Stimulated activated naive CD8-positive, alpha-beta T cell treated with anti-CD3 and anti-CD28 coated beads, Interleukin-15, amount 100 ng/mL, for 72 hours (primary cell): Measurements from ENCODE around the gene VEGFA.
A peak's percentile ranks its signal among the peaks of the same experiment; 100 is the strongest.

Source experiments
- ATAC-seq: fragments of 150-1000 bp; cut with Tn5 transposase; 2 replicates; pipeline ENCODE4 v1.10.0; 2021; ENCODE audit warnings: mild to moderate bottlenecking, moderate library complexity
- DNase-seq, 2 donors: peaks; one replicate each; pipeline ENCODE4 v3.0.0; 2021 to 2022
- H3K27ac Mint-ChIP-seq, 2 donors: one replicate each; pipeline ENCODE4 v1.8.0; 2022; ENCODE audit warnings: mild to moderate bottlenecking in 2 of 2, mixed read lengths in 2 of 2, moderate library complexity in 2 of 2
- H3K27me3 Mint-ChIP-seq: one replicate; pipeline ENCODE4 v1.8.0; 2022; ENCODE audit warnings: mixed read lengths
- H3K4me1 Mint-ChIP-seq: one replicate; pipeline ENCODE4 v1.8.0; 2022; ENCODE audit warnings: mild to moderate bottlenecking, mixed read lengths
- H3K4me3 Mint-ChIP-seq, 2 donors: one replicate each; pipeline ENCODE4 v1.8.0; 2022; ENCODE audit warnings: mild to moderate bottlenecking in 2 of 2, mixed read lengths in 2 of 2, moderate library complexity in 1 of 2
- H3K9me3 Mint-ChIP-seq, 2 donors: one replicate each; pipeline ENCODE4 v1.8.0; 2022; ENCODE audit warnings: mixed read lengths in 2 of 2

The VEGFA gene

GRCh38 chr6:43769526-43770371, at the start of gene VEGFA:
TSS of gene VEGFA (plus strand) at chr6:43770211.
- Mint-ChIP-seq H3K4me3 (peak within 1 kb of the TSS; percentile 91 to 92), H3K4me1 (peaks cover 36% of the 10 kb centered on the region), H3K27me3 (no peaks in the 10 kb centered on the region), H3K9me3 (no peaks in the 10 kb centered on the region), H3K27ac (peak within 1 kb of the TSS; percentile 84 to 100)
- ATAC-seq, result peak; percentile 78
- DNase-seq, result peak; percentile 87 to 88

GRCh38 chr6:43720999-43721398, 49.0 kb upstream of the VEGFA start:
- H3K27ac Mint-ChIP-seq, result no peak overlapping the region
- DNase-seq (no peak), ATAC-seq (no peak)
- H3K4me1 Mint-ChIP-seq, result peaks cover 31% of the 10 kb centered on the region
- no peaks in the 10 kb centered on the region for H3K27me3 Mint-ChIP-seq
- H3K9me3 Mint-ChIP-seq, result no peaks in the 10 kb centered on the region
- H3K4me3 Mint-ChIP-seq, result no peak overlapping the region

- peaks cover 43% of the 10 kb centered on the region for H3K4me1 Mint-ChIP-seq
- ATAC-seq (no peak), DNase-seq (no peak)
- no peak overlapping the region for H3K27ac Mint-ChIP-seq
- H3K9me3 Mint-ChIP-seq, result no peaks in the 10 kb centered on the region
- no peaks in the 10 kb centered on the region for H3K27me3 Mint-ChIP-seq
- H3K4me3 Mint-ChIP-seq, result no peak overlapping the region
These were observed 47.0 kb upstream of the VEGFA start for GRCh38 chr6:43722920-43723545.

DNA sequence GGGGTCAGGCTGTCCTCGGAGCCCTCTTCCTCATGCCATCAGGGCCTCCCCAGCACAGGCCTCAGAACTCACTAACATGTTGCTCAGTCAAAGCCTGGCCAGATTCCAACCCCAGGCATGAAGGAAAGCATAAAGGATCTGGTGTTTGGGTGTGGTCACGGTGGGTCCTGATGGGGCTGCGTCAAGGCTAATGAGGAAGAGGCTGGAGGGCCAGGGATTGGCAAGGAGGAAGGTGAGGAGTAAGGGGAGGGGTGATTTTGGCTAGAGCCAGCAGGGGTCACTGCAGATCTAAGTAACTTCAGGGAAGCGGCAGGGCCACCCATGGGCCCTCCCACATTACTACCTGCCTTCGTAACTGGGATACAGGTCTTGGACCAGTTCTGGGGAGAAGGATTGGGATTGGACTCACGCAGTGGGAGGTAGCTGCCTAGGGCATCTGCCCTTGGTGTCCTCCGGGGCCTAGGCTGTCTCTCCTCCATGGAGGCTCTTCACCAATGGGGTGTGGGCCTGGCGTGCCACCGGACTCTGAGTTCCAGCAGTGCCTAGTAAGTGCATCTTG, 46.2 kb upstream of the VEGFA start:
- Mint-ChIP-seq H3K27ac (peak overlapping the region; percentile 28 to 100), H3K4me3 (peak overlapping the region; percentile 72 to 85), H3K27me3 (no peaks in the 10 kb centered on the region), H3K9me3 (peaks cover 0 to 2% of the 10 kb centered on the region in 2 donors), H3K4me1 (peaks cover 43% of the 10 kb centered on the region)
- ATAC-seq, result peak; percentile 72
- peak; percentile 69 to 82 for DNase-seq

DNA sequence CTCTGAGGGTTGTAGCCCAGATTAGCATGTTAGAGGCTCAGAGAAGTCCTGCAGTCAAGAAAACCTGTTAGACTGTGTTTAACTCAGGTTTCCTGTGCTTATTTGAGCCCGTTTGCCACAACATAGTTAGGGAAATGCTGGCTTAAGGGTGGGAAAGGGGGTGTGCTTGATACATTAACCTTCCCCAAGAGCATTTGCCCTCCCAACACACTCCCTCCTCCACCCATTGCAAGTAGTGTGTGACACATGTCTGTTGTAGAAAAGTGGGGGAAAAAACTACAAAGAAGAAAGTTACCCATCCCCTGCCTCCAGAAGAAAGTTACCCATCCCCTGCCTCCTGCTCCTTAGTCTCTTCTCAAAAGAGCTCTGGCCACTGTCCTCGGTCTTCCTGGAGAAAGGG, 45.7 kb upstream of the VEGFA start:
- H3K4me3 Mint-ChIP-seq, result peak overlapping the region; percentile 72 to 85
- peaks cover 43% of the 10 kb centered on the region for H3K4me1 Mint-ChIP-seq
- H3K27me3 Mint-ChIP-seq, result no peaks in the 10 kb centered on the region
- ATAC-seq (peak; percentile 1), DNase-seq (peak in 1 of 2 donors; percentile 31)
- peaks cover 0 to 5% of the 10 kb centered on the region in 2 donors for H3K9me3 Mint-ChIP-seq
- peak overlapping the region; percentile 97 to 100 for H3K27ac Mint-ChIP-seq

- H3K4me1 Mint-ChIP-seq, result peaks cover 43% of the 10 kb centered on the region
- ATAC-seq (peak; percentile 90), DNase-seq (peak; percentile 88 to 93)
These were observed 44.9 kb upstream of the VEGFA start for GRCh38 chr6:43724914-43725642.

GRCh38 chr6:43725643-43726580, 44.1 kb upstream of the VEGFA start:
- DNase-seq, result no peak
- peaks cover 43% of the 10 kb centered on the region for H3K4me1 Mint-ChIP-seq
- H3K4me3 Mint-ChIP-seq, result peak overlapping the region; percentile 72 to 85
- H3K27me3 Mint-ChIP-seq, result no peaks in the 10 kb centered on the region
- peak overlapping the region; percentile 97 to 100 for H3K27ac Mint-ChIP-seq
- H3K9me3 Mint-ChIP-seq, result peaks cover 8 to 11% of the 10 kb centered on the region in 2 donors
- ATAC-seq, result peak; percentile 3

More at GRCh38 chr6:43724914-43725642, 44.9 kb upstream of the VEGFA start:
- H3K27me3 Mint-ChIP-seq, result no peaks in the 10 kb centered on the region
- peak overlapping the region; percentile 97 to 100 for H3K27ac Mint-ChIP-seq
- H3K9me3 Mint-ChIP-seq, result peaks cover 0 to 5% of the 10 kb centered on the region in 2 donors
- peak overlapping the region; percentile 72 to 85 for H3K4me3 Mint-ChIP-seq

DNA sequence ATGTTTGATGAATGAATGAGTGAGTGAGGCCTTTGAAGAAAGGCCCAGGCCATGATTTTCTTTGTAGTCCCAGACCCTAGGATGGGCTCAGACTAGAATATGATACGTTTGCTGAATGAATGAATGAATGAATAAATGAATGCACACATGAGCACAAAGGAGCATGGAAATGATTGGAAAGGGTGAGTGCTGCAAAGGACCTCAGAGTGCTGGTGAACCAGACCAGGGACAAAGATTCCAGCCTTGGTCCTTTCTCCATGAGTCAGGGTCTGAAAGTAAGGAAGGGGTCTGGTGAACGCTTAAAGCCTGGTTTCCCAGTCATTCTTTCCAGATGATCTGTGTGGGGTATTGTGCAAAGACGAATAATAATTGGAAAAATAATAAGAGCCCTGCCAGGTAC, 42.4 kb upstream of the VEGFA start:
- no peak for DNase-seq
- H3K27me3 Mint-ChIP-seq, result no peaks in the 10 kb centered on the region
- H3K27ac Mint-ChIP-seq, result no peak overlapping the region
- H3K9me3 Mint-ChIP-seq, result peaks cover 25 to 28% of the 10 kb centered on the region in 2 donors
- peaks cover 43% of the 10 kb centered on the region for H3K4me1 Mint-ChIP-seq
- ATAC-seq, result no peak
- no peak overlapping the region for H3K4me3 Mint-ChIP-seq

- Mint-ChIP-seq H3K4me3 (no peak overlapping the region), H3K4me1 (peaks cover 44% of the 10 kb centered on the region), H3K27me3 (no peaks in the 10 kb centered on the region), H3K9me3 (peaks cover 34 to 36% of the 10 kb centered on the region in 2 donors), H3K27ac (no peak overlapping the region)
- no peak for ATAC-seq
- no peak for DNase-seq
These were observed 41.4 kb upstream of the VEGFA start for GRCh38 chr6:43728586-43728985.

- Mint-ChIP-seq H3K4me1 (peaks cover 44% of the 10 kb centered on the region), H3K27ac (no peak overlapping the region), H3K27me3 (no peaks in the 10 kb centered on the region), H3K4me3 (no peak overlapping the region), H3K9me3 (peaks cover 34 to 36% of the 10 kb centered on the region in 2 donors)
- ATAC-seq (no peak), DNase-seq (no peak)
These were observed 40.5 kb upstream of the VEGFA start for GRCh38 chr6:43729537-43729936.

DNA sequence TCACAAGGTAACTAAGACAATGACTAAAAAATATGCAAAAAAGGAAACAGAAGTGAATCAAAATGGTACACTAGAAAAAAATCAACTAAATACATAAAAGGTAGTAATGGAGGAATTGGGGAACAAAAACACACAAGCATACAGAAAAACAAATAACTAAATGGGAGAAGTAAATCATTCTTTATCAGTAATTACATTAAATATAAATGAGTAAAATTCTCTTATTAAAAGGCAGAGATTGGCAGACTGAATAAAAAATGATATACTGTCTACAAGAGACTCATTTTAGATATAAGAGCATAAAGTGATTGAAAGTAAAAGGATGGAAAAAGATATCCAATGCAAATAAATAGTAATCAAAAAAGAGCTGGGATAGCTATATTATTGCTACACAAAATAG, 39.4 kb upstream of the VEGFA start:
- no peaks in the 10 kb centered on the region for H3K27me3 Mint-ChIP-seq
- no peak for ATAC-seq
- peaks cover 36% of the 10 kb centered on the region for H3K4me1 Mint-ChIP-seq
- H3K27ac Mint-ChIP-seq, result no peak overlapping the region
- H3K4me3 Mint-ChIP-seq, result no peak overlapping the region
- DNase-seq, result no peak
- peaks cover 34 to 36% of the 10 kb centered on the region in 2 donors for H3K9me3 Mint-ChIP-seq

GRCh38 chr6:43733471-43734293, 36.3 kb upstream of the VEGFA start:
- peak; percentile 38 to 87 for DNase-seq
- Mint-ChIP-seq H3K9me3 (peaks cover 34 to 36% of the 10 kb centered on the region in 2 donors), H3K4me1 (peaks cover 40% of the 10 kb centered on the region), H3K4me3 (peak overlapping the region; percentile 64 to 80), H3K27me3 (no peaks in the 10 kb centered on the region), H3K27ac (peak overlapping the region; percentile 99 to 100)
- ATAC-seq, result peak; percentile 98

GRCh38 chr6:43734294-43734665, 35.7 kb upstream of the VEGFA start:
- Mint-ChIP-seq H3K4me1 (peaks cover 40% of the 10 kb centered on the region), H3K4me3 (peak overlapping the region; percentile 65 to 80), H3K27me3 (no peaks in the 10 kb centered on the region), H3K27ac (peak overlapping the region; percentile 99 to 100), H3K9me3 (peaks cover 31 to 34% of the 10 kb centered on the region in 2 donors)
- no peak for DNase-seq
- no peak for ATAC-seq
